H1 (cell line): ENCODE results near the gene SDSL. TPM values are rescaled to one million over a fixed set of nuclear protein-coding genes. Genes with fewer than 3 reads are reported as not detected.

Experiments used
- CTCF ChIA-PET: fragments of 300-600 bp; sonication (Branson Sonifier 250); formaldehyde crosslinking; loops from one replicate; lab custom pipeline; 2021; ENCODE audit not compliant: partially characterized antibody; lab: Charles Lee
- POLR2A ChIA-PET: fragments of 300-600 bp; sonication (Branson Sonifier 250); formaldehyde crosslinking; loops from one replicate; lab custom pipeline; 2021; ENCODE audit warnings: inconsistent platforms; ENCODE audit not compliant: partially characterized antibody; lab: Charles Lee
- DNase-seq, 2 experiments: peaks; one replicate each; pipeline versions ENCODE4 v3.0.0 to v3.0.0-alpha.2; 2010 to 2022; ENCODE audit warnings: low spot score in 2 of 2, low read depth in 1 of 2, mixed read lengths in 1 of 2
- FAIRE-seq: peaks from 2 replicates; lab custom pipeline; 2011; peaks lifted over from hg19 to GRCh38; lab: Jason Lieb, UNC
- H2AFZ ChIP-seq: 2 replicates; pipeline ENCODE4 v1.8.1; 2012; ENCODE audit warnings: low read length, inconsistent platforms
- H2AK5ac ChIP-seq: 2 replicates; pipeline ENCODE4 v1.6.1; 2013; ENCODE audit warnings: low read depth, low read length
- H2BK120ac ChIP-seq: replicated peaks from 2 replicates; pipeline ENCODE3; 2013; ENCODE audit warnings: low read depth, low read length, inconsistent platforms
- H2BK12ac ChIP-seq: 2 replicates; pipeline ENCODE4 v1.6.1; 2013; ENCODE audit warnings: low read depth, low read length
- H2BK15ac ChIP-seq: 2 replicates; pipeline ENCODE4 v1.6.1; 2013; ENCODE audit warnings: low read length
- H2BK20ac ChIP-seq: 2 replicates; pipeline ENCODE4 v1.6.1; 2013; ENCODE audit warnings: low read length
- H2BK5ac ChIP-seq: 2 replicates; pipeline ENCODE4 v1.6.1; 2013; ENCODE audit warnings: low read depth, low read length
- H3K14ac ChIP-seq: 2 replicates; pipeline ENCODE4 v1.6.1; 2013; ENCODE audit warnings: inconsistent platforms; ENCODE audit not compliant: insufficient read length
- H3K18ac ChIP-seq: 2 replicates; pipeline ENCODE4 v1.6.1; 2013; ENCODE audit warnings: low read length; ENCODE audit errors: extremely low read depth
- H3K23ac ChIP-seq: 2 replicates; pipeline ENCODE4 v1.6.1; 2013; ENCODE audit warnings: inconsistent platforms; ENCODE audit not compliant: insufficient read length
- H3K23me2 ChIP-seq: 2 replicates; pipeline ENCODE4 v1.6.1; 2013; ENCODE audit warnings: low read depth, low read length
- H3K27ac ChIP-seq: 2 replicates; pipeline ENCODE4 v1.6.1; 2011; ENCODE audit warnings: low read depth, low read length, inconsistent platforms
- H3K27me3 ChIP-seq, 4 experiments: replicated peaks in 1 of 4; 1 replicate in 1 of 4; 2 replicates in 3 of 4; pipeline versions ENCODE4 v1.6.1 to v1.8.1; 2011 to 2013; ENCODE audit warnings: low read length in 3 of 4, mild to moderate bottlenecking in 3 of 4, inconsistent platforms in 2 of 4, mixed read lengths in 2 of 4, moderate library complexity in 1 of 4; ENCODE audit not compliant: control insufficient read depth in 3 of 4, insufficient read depth in 3 of 4; ENCODE audit errors: extremely low read depth in 1 of 4
- H3K36me3 ChIP-seq, 4 experiments: 2 replicates each; pipeline versions ENCODE4 v1.6.1 to v1.8.1; 2011 to 2013; ENCODE audit warnings: mild to moderate bottlenecking in 4 of 4, low read length in 3 of 4, moderate library complexity in 2 of 4, control low read depth in 1 of 4, inconsistent platforms in 1 of 4; ENCODE audit not compliant: insufficient read depth in 4 of 4, control insufficient read depth in 2 of 4
- H3K4ac ChIP-seq: replicated peaks from 2 replicates; pipeline ENCODE3; 2013; ENCODE audit warnings: low read length, low read depth, mixed read lengths, inconsistent platforms; ENCODE audit not compliant: insufficient read length
- H3K4me1 ChIP-seq, 4 experiments: replicated peaks in 1 of 4; 1 replicate in 1 of 4; 2 replicates in 3 of 4; pipeline versions ENCODE4 v1.6.1 to v1.8.1; 2011 to 2013; ENCODE audit warnings: low read length in 3 of 4, inconsistent platforms in 2 of 4, mixed read lengths in 1 of 4; ENCODE audit not compliant: insufficient read depth in 4 of 4, control insufficient read depth in 3 of 4
- H3K4me2 ChIP-seq, 2 experiments: 2 replicates each; pipeline versions ENCODE4 v1.6.1 to v1.8.1; 2011 to 2013; ENCODE audit warnings: low read depth in 2 of 2, low read length in 2 of 2, control low read depth in 1 of 2, inconsistent platforms in 1 of 2, mild to moderate bottlenecking in 1 of 2; ENCODE audit not compliant: insufficient read depth in 1 of 2
- H3K4me3 ChIP-seq, 4 experiments: fragments of 200-600, 300-600 bp in 1 of 4; sonication (generic), shearing (Covaris generic), sonication (Bioruptor Twin) in 1 of 4; 2 replicates each; pipeline versions ENCODE4 v1.5.1 to v1.8.1; 2011 to 2016; ENCODE audit warnings: low read length in 4 of 4, low read depth in 3 of 4, control low read depth in 2 of 4, inconsistent platforms in 2 of 4, mild to moderate bottlenecking in 2 of 4, mixed read lengths in 1 of 4, moderate library complexity in 1 of 4; ENCODE audit not compliant: insufficient read depth in 2 of 4; ENCODE audit errors: extremely low read depth in 1 of 4
- H3K56ac ChIP-seq: replicated peaks from 2 replicates; pipeline ENCODE3; 2013; ENCODE audit warnings: low read depth, mild to moderate bottlenecking, mixed read lengths, low read length, inconsistent platforms; ENCODE audit not compliant: insufficient read length
- H3K79me1 ChIP-seq: 2 replicates; pipeline ENCODE4 v1.6.1; 2013; ENCODE audit warnings: low read depth, low read length, control low read depth
- H3K79me2 ChIP-seq, 2 experiments: 2 replicates each; pipeline versions ENCODE4 v1.6.1 to v1.8.1; 2012 to 2013; ENCODE audit warnings: low read length in 2 of 2, mild to moderate bottlenecking in 2 of 2, inconsistent platforms in 1 of 2; ENCODE audit not compliant: insufficient read depth in 2 of 2, control insufficient read depth in 1 of 2
- H3K9ac ChIP-seq, 4 experiments: replicated peaks in 1 of 4; 1 replicate in 1 of 4; 2 replicates in 3 of 4; pipeline versions ENCODE4 v1.6.1 to v1.8.1; 2011 to 2013; ENCODE audit warnings: low read depth in 3 of 4, low read length in 3 of 4, control low read depth in 2 of 4, mild to moderate bottlenecking in 2 of 4, moderate library complexity in 2 of 4, inconsistent platforms in 1 of 4; ENCODE audit errors: extremely low read depth in 1 of 4
- H3K9me3 ChIP-seq, 2 experiments: 2 replicates each; pipeline versions ENCODE4 v1.6.1 to v1.8.1; 2012 to 2013; ENCODE audit warnings: mild to moderate bottlenecking in 2 of 2, moderate library complexity in 2 of 2, control low read depth in 1 of 2, inconsistent platforms in 1 of 2, low read depth in 1 of 2, low read length in 1 of 2, mixed read lengths in 1 of 2; ENCODE audit not compliant: insufficient read depth in 2 of 2
- H4K20me1 ChIP-seq, 2 experiments: replicated peaks in 1 of 2; 2 replicates each; pipeline versions ENCODE3 to v1.8.1; 2011 to 2013; ENCODE audit warnings: inconsistent platforms in 2 of 2, low read length in 2 of 2, mild to moderate bottlenecking in 1 of 2; ENCODE audit not compliant: insufficient read depth in 2 of 2, control insufficient read depth in 1 of 2
- H4K5ac ChIP-seq: 2 replicates; pipeline ENCODE4 v1.6.1; 2013; ENCODE audit warnings: low read length, low read depth, mixed read lengths, inconsistent platforms; ENCODE audit not compliant: insufficient read length
- H4K8ac ChIP-seq: 2 replicates; pipeline ENCODE4 v1.8.0; 2013; ENCODE audit warnings: mild to moderate bottlenecking, moderate library complexity, low read length, inconsistent platforms; ENCODE audit not compliant: insufficient read depth; ENCODE audit errors: extremely low read depth
- H4K91ac ChIP-seq: replicated peaks from 2 replicates; pipeline ENCODE3; 2013; ENCODE audit warnings: low read length, mixed read lengths, inconsistent platforms; ENCODE audit not compliant: insufficient read length
- BCL11A ChIP-seq, 2 experiments: IDR thresholded peaks; one replicate each; pipeline ENCODE4 v1.6.1; 2011; ENCODE audit warnings: low read depth in 2 of 2, low read length in 2 of 2, mild to moderate bottlenecking in 2 of 2
- HDAC2 ChIP-seq, 2 experiments: fragments of 300-600 bp in 1 of 2; sonication (generic) in 1 of 2; IDR thresholded peaks; 2 replicates each; pipeline ENCODE4 v1.6.1; 2011 to 2012; ENCODE audit warnings: low read depth in 2 of 2, low read length in 2 of 2, mild to moderate bottlenecking in 2 of 2, moderate library complexity in 2 of 2, borderline replicate concordance in 1 of 2, inconsistent platforms in 1 of 2
- KDM1A ChIP-seq: fragments of 200-600, 300-600 bp; sonication (generic); IDR thresholded peaks from 2 replicates; pipeline ENCODE4 v1.7.1; 2016; ENCODE audit warnings: mild to moderate bottlenecking, low read length, borderline replicate concordance
- MAFK ChIP-seq: IDR thresholded peaks from 2 replicates; pipeline ENCODE4 v1.6.1; 2012; ENCODE audit warnings: low read depth, mild to moderate bottlenecking, improper control_type of control experiment, low read length
- RFX5 ChIP-seq: IDR thresholded peaks from 2 replicates; pipeline ENCODE4 v1.6.1; 2011; ENCODE audit warnings: low read depth, low read length, improper control_type of control experiment, borderline replicate concordance
- SAP30 ChIP-seq: fragments of 300-600 bp; sonication (generic); IDR thresholded peaks from 2 replicates; pipeline ENCODE4 v1.7.1; 2012; ENCODE audit warnings: low read length, moderate library complexity, mild to moderate bottlenecking, inconsistent platforms; ENCODE audit not compliant: insufficient read depth, insufficient replicate concordance
- SUZ12 ChIP-seq: fragments of 200-600 bp; sonication (generic); IDR thresholded peaks from 2 replicates; pipeline ENCODE4 v1.6.1; 2012; ENCODE audit warnings: mild to moderate bottlenecking, inconsistent platforms, low read length, moderate library complexity, mixed read lengths
- TBP ChIP-seq: IDR thresholded peaks from 2 replicates; pipeline ENCODE4 v1.6.1; 2011; ENCODE audit warnings: low read depth, low read length, improper control_type of control experiment
- USF2 ChIP-seq: IDR thresholded peaks from 2 replicates; pipeline ENCODE4 v1.6.1; 2011; ENCODE audit warnings: low read length, improper control_type of control experiment
- WGBS, 2 experiments: shearing (Covaris generic) in 1 of 2; methylation state at CpG; one replicate each; pipeline versions ENCODE4 v1.1.6 to v1.1.7; 2013 to 2015; ENCODE audit warnings: low lambda C conversion rate in 2 of 2, mixed read lengths in 2 of 2, inconsistent platforms in 1 of 2, low coverage in 1 of 2, missing lambda C conversion rate in 1 of 2; ENCODE audit not compliant: insufficient replicate concordance in 2 of 2, insufficient coverage in 1 of 2, insufficient read length in 1 of 2; ENCODE audit errors: extremely low coverage in 1 of 2, missing lambda C conversion rate in 1 of 2; 5-methylcytosine and 5-hydroxymethylcytosine counted together
- polyA plus RNA-seq, 7 experiments: library from polyadenylated mRNA; depleted of rRNA in 3 of 7; stranded (reverse) in 5 of 7; unstranded in 2 of 7; fragments of >200 nt in 5 of 7; fragments of 200-250 nt in 2 of 7; gene quantifications; 1 replicate in 5 of 7; 2 replicates in 1 of 7; 4 replicates in 1 of 7; pipeline versions ENCODE4 v1.2.1 to v1.2.3, GENCODE V29; 2011 to 2013; ENCODE audit warnings: missing spikeins in 2 of 7, mixed read lengths in 2 of 7
- total RNA-seq: library from RNA; stranded (reverse); fragmentation: NEBNext Ultra II Directional; extraction: Animal tissue kit (Norgen Biotek cat#: 25700); gene quantifications from 2 replicates; pipeline ENCODE4 v1.2.1, GENCODE V29; 2021
- TF ChIP-seq, protein P1 (sequence below): IDR thresholded peaks from 2 replicates; pipeline ENCODE4 v1.6.1; 2012; ENCODE audit warnings: inconsistent platforms

The SDSL gene
- total and polyA plus RNA-seq, 2 of the 8 experiments (the other 6 are each of a cell fraction or from before 2014, with no cell fraction given): 0.69 to 1.3 TPM

- no peaks in the 10 kb centered on the region for H3K36me3 ChIP-seq
- no peak overlapping the region for H2BK20ac ChIP-seq
- H2BK5ac ChIP-seq: no peak overlapping the region
- H3K18ac ChIP-seq: no peak overlapping the region
- 84% methylated on average over 10 of the region's 10 CpGs; no CpG with 5 or more reads in 1 of the 2 experiments for WGBS, 2 experiments
- no peak overlapping the region for H4K91ac ChIP-seq
- H2BK12ac ChIP-seq: no peak overlapping the region
- DNase-seq: no peak
- no peak overlapping the region for H2AK5ac ChIP-seq
- POLR2A ChIA-PET: interaction anchor here (1.0 kb wide), 1 partner anchor 13 kb away, joined by 3 read pairs; no protein-coding TSS in a partner anchor
- H3K23me2 ChIP-seq: 0 out of 2 replicates have a peak, but pooled peaks cover 1% of the 10 kb centered on the region
- H3K9ac ChIP-seq: no peak overlapping the region
- H3K4me2 ChIP-seq: no peak overlapping the region
- H3K56ac ChIP-seq: no peak overlapping the region
- no peaks in the 10 kb centered on the region for H3K27me3 ChIP-seq
- H3K14ac ChIP-seq: no peak overlapping the region
- no peak overlapping the region for H3K4me3 ChIP-seq
- H2AFZ ChIP-seq: no peak overlapping the region
- H4K8ac ChIP-seq: no peak overlapping the region
- H3K9me3 ChIP-seq: no peaks in the 10 kb centered on the region
- CTCF ChIA-PET: interaction anchor here (1.7 kb wide), 1 partner anchor 83 kb away, joined by 3 read pairs; no protein-coding TSS in a partner anchor
- peaks cover 0 to 1% of the 10 kb centered on the region in 2 experiments for H4K20me1 ChIP-seq
- H2BK120ac ChIP-seq: no peak overlapping the region
- no peak overlapping the region for H4K5ac ChIP-seq
- no peak overlapping the region for H2BK15ac ChIP-seq
- H3K23ac ChIP-seq: no peak overlapping the region
- H3K4ac ChIP-seq: no peak overlapping the region
- H3K79me1 ChIP-seq: no peaks in the 10 kb centered on the region
- H3K4me1 ChIP-seq: peaks cover 0 to 3% (median 1%) of the 10 kb centered on the region in 4 experiments; a peak in 1 of 7 replicates
- no peaks in the 10 kb centered on the region for H3K79me2 ChIP-seq
- no peak overlapping the region; the same call in 1 of the 2 replicates for H3K27ac ChIP-seq
- FAIRE-seq: no peak
- no peak for TF ChIP-seq RFX5
- no peak for TF ChIP-seq USF2
- TF ChIP-seq TBP: no peak
- TF ChIP-seq KDM1A: no peak
- TF ChIP-seq, protein P1, sequence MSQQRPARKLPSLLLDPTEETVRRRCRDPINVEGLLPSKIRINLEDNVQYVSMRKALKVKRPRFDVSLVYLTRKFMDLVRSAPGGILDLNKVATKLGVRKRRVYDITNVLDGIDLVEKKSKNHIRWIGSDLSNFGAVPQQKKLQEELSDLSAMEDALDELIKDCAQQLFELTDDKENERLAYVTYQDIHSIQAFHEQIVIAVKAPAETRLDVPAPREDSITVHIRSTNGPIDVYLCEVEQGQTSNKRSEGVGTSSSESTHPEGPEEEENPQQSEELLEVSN: no peak
- no peak for TF ChIP-seq BCL11A (IDR thresholded peaks at IDR 0.05; ENCODE audit: low read depth in 2 of 2, low read length in 2 of 2)
- TF ChIP-seq SAP30: no peak
- TF ChIP-seq MAFK: no peak
- TF ChIP-seq HDAC2 (IDR thresholded peaks at IDR 0.05; ENCODE audit: borderline replicate concordance in 1 of 2, low read depth in 2 of 2, low read length in 2 of 2): no peak
- TF ChIP-seq SUZ12: no peak
These were observed 24.5 kb upstream of the SDSL start for GRCh38 chr12:113397497-113398197.
